HG03342 (cell line): ENCODE measurements around the gene SND1.
"Not testable (repeated sequence)": the region's sequence is repeated elsewhere in the genome, so short reads cannot be mapped to it uniquely, and the experiment has no call there.

ENCODE experiments used
- ATAC-seq: cut with Tn5 transposase; IDR thresholded peaks from one replicate; pipeline ENCODE4 v1.9.1; 2021; ENCODE audit warnings: mild to moderate bottlenecking, moderate library complexity; ENCODE audit not compliant: unreplicated experiment

The SND1 gene

GRCh38 chr7:127652333-127653248 lies 597 bp downstream of the SND1 start:
- peak; percentile 19 for ATAC-seq

- no peak for ATAC-seq
Observed at GRCh38 chr7:127653396-127653795, 1.4 kb downstream of the SND1 start.

- no peak for ATAC-seq
Observed at GRCh38 chr7:127654404-127655394, 2.7 kb downstream of the SND1 start.

- no peak for ATAC-seq
Observed at GRCh38 chr7:127655720-127656119, 3.7 kb downstream of the SND1 start.

- ATAC-seq = no peak
Observed at GRCh38 chr7:127657500-127657899, 5.5 kb downstream of the SND1 start.

- no peak for ATAC-seq
Observed at GRCh38 chr7:127658970-127659630, 7.1 kb downstream of the SND1 start.

- ATAC-seq = no peak
Observed at GRCh38 chr7:127665922-127666321, 13.9 kb downstream of the SND1 start.

GRCh38 chr7:127666602-127667001 lies 14.6 kb downstream of the SND1 start:
- ATAC-seq = no peak

- ATAC-seq = no peak
Observed at GRCh38 chr7:127667017-127667670, 15.2 kb downstream of the SND1 start.

- ATAC-seq = no peak
Observed at GRCh38 chr7:127667759-127668530, 16.0 kb downstream of the SND1 start.

- no peak for ATAC-seq
Observed at GRCh38 chr7:127671341-127671740, 19.3 kb downstream of the SND1 start.

- no peak for ATAC-seq
Observed at GRCh38 chr7:127673902-127674301, 21.9 kb downstream of the SND1 start.

- no peak for ATAC-seq
Observed at GRCh38 chr7:127674361-127674760, 22.4 kb downstream of the SND1 start.

GRCh38 chr7:127674923-127675322 lies 22.9 kb downstream of the SND1 start:
- not testable (repeated sequence) for ATAC-seq

- no peak for ATAC-seq
Observed at GRCh38 chr7:127675721-127676120, 23.7 kb downstream of the SND1 start.

- no peak for ATAC-seq
Observed at GRCh38 chr7:127677433-127678230, 25.6 kb downstream of the SND1 start.

GRCh38 chr7:127678337-127678736 lies 26.3 kb downstream of the SND1 start:
- no peak for ATAC-seq

- ATAC-seq = peak; percentile 87
Observed at GRCh38 chr7:127678947-127679346, 27.0 kb downstream of the SND1 start.

GRCh38 chr7:127680983-127681382 lies 29.0 kb downstream of the SND1 start:
- no peak for ATAC-seq
